Thyroid gland (tissue), 4 donors: ENCODE results near the gene SLC17A9. TPM values are rescaled to one million over a fixed set of nuclear protein-coding genes. Genes with fewer than 3 reads are reported as not detected.

ENCODE experiments used
- DNase-seq, 2 donors: peaks; one replicate each; pipeline ENCODE4 v3.0.0-alpha.2; 2019
- H3K27ac ChIP-seq, 3 donors: fragments of 200-600 bp; sonication (generic); 1 replicate in 2 of 3; 2 replicates in 1 of 3; pipeline ENCODE4 v1.5.1; 2016 to 2019; ENCODE audit warnings: mild to moderate bottlenecking in 1 of 3, moderate library complexity in 1 of 3
- H3K27me3 ChIP-seq: fragments of 200-600 bp; sonication (generic); one replicate; pipeline ENCODE4 v1.5.1; 2019
- H3K36me3 ChIP-seq, 2 donors: fragments of 200-600 bp; sonication (generic); one replicate each; pipeline ENCODE4 v1.5.1; 2016 to 2019
- H3K4me1 ChIP-seq, 2 donors: fragments of 200-600 bp; sonication (generic); one replicate each; pipeline ENCODE4 v1.5.1; 2017 to 2019
- H3K4me3 ChIP-seq, 3 donors: fragments of 200-600 bp; sonication (generic); replicated peaks in 1 of 3; 1 replicate in 2 of 3; 2 replicates in 1 of 3; pipeline ENCODE4 v1.5.1; 2016; ENCODE audit warnings: mild to moderate bottlenecking in 1 of 3
- H3K9me3 ChIP-seq: fragments of 200-600 bp; sonication (generic); one replicate; pipeline ENCODE4 v1.5.1; 2017
- POLR2A ChIP-seq, 2 donors: fragments of 450-650 bp; IDR thresholded peaks; one replicate each; pipeline ENCODE4 v1.6.1; 2017; ENCODE audit warnings: antibody characterized with exemption in 2 of 2, mild to moderate bottlenecking in 2 of 2, moderate library complexity in 1 of 2
- WGBS, 2 donors: methylation state at CpG; one replicate each; pipeline ENCODE4 v1.1.5; 2017; 5-methylcytosine and 5-hydroxymethylcytosine counted together
- intact Hi-C: fragments of 100-400 bp; cut with DNase I; formaldehyde crosslinking; loops from one replicate; pipeline ENCODE4 v1.15.1; 2023
- total RNA-seq, 4 donors: library from RNA; depleted of rRNA; stranded (reverse); fragments of >200 nt; gene quantifications; one replicate each; pipeline ENCODE4 v1.2.3, GENCODE V29; 2016
- TF ChIP-seq, protein P1 (sequence below), 6 experiments: fragments of 200-600 bp in 3 of 6; fragments of 450-650 bp in 3 of 6; sonication (generic) in 3 of 6; IDR thresholded peaks; one replicate each; pipeline ENCODE4 v1.5.1; 2016 to 2019; ENCODE audit warnings: antibody characterized with exemption in 6 of 6, mild to moderate bottlenecking in 2 of 6, inconsistent platforms in 1 of 6, moderate library complexity in 1 of 6

Gene SLC17A9
- total RNA-seq, 4 donors from 2014 or later, result 0.68 to 1.6 (median 1.00) TPM

DNA sequence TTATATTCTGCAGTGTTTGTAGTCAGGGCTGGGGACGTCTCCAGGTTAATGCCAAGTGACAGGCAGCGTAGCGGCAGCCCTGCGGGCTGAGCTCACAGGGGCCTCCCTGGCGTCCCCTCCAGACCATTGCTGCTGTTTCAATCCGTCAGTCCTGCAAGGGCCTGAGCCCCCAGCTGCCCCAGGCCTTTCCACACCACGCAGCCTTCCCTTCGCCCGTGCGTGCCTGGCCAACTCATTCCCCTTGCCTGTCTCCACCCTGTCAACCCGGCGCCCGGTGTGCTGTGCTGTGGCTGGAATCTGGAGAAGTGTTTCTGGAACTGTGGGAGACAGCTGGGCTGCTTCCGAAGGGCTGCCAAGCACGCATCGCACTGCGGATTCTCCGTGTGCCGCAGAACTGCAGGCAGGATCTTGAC lies 42.4 kb downstream of the SLC17A9 start:
- no peaks in the 10 kb centered on the region for H3K9me3 ChIP-seq
- no peak overlapping the region for H3K27ac ChIP-seq
- H3K27me3 ChIP-seq, result no peaks in the 10 kb centered on the region
- H3K36me3 ChIP-seq, result no peaks in the 10 kb centered on the region
- TF ChIP-seq POLR2A (IDR thresholded peaks at IDR 0.05), result no peak
- TF ChIP-seq, protein P1, sequence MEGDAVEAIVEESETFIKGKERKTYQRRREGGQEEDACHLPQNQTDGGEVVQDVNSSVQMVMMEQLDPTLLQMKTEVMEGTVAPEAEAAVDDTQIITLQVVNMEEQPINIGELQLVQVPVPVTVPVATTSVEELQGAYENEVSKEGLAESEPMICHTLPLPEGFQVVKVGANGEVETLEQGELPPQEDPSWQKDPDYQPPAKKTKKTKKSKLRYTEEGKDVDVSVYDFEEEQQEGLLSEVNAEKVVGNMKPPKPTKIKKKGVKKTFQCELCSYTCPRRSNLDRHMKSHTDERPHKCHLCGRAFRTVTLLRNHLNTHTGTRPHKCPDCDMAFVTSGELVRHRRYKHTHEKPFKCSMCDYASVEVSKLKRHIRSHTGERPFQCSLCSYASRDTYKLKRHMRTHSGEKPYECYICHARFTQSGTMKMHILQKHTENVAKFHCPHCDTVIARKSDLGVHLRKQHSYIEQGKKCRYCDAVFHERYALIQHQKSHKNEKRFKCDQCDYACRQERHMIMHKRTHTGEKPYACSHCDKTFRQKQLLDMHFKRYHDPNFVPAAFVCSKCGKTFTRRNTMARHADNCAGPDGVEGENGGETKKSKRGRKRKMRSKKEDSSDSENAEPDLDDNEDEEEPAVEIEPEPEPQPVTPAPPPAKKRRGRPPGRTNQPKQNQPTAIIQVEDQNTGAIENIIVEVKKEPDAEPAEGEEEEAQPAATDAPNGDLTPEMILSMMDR (IDR thresholded peaks at IDR 0.05), result no peak
- intact Hi-C loops, result no loop called here
- 75 to 76% methylated on average over 11 to 19 of the region's 19 CpGs for WGBS, 2 donors
- H3K4me3 ChIP-seq, result no peak overlapping the region
- DNase-seq, result no peak
- no peaks in the 10 kb centered on the region for H3K4me1 ChIP-seq

DNA sequence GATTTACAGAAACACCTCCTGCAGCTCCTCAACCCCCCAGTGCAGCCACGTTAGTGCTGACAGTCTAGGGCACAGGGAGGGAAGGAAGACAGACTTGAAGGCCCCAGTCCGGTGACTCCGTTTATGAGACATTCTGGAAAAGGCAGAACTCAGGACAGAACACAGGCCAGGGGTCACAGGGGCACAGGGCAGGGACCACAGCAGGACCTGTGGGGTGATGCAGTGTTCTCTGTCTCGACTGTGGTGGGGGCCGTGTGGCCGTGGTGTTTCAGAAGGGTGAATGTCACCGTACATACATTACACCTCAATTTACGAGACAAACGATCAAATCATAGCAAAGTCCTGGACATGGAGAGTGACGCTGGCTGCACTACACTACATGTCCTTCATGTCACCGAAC lies 43.0 kb downstream of the SLC17A9 start:
- no peak for DNase-seq
- intact Hi-C loops, result no loop called here
- Histone ChIP-seq H3K27ac (no peak overlapping the region), H3K27me3 (no peaks in the 10 kb centered on the region), H3K36me3 (no peaks in the 10 kb centered on the region), H3K4me1 (no peaks in the 10 kb centered on the region), H3K9me3 (no peaks in the 10 kb centered on the region), H3K4me3 (no peak overlapping the region)
- TF ChIP-seq, protein P1 (IDR thresholded peaks at IDR 0.05), result no peak
- no peak for TF ChIP-seq POLR2A (IDR thresholded peaks at IDR 0.05)
- WGBS, 2 donors, result 69 to 73% methylated on average over 6 to 11 of the region's 11 CpGs

DNA sequence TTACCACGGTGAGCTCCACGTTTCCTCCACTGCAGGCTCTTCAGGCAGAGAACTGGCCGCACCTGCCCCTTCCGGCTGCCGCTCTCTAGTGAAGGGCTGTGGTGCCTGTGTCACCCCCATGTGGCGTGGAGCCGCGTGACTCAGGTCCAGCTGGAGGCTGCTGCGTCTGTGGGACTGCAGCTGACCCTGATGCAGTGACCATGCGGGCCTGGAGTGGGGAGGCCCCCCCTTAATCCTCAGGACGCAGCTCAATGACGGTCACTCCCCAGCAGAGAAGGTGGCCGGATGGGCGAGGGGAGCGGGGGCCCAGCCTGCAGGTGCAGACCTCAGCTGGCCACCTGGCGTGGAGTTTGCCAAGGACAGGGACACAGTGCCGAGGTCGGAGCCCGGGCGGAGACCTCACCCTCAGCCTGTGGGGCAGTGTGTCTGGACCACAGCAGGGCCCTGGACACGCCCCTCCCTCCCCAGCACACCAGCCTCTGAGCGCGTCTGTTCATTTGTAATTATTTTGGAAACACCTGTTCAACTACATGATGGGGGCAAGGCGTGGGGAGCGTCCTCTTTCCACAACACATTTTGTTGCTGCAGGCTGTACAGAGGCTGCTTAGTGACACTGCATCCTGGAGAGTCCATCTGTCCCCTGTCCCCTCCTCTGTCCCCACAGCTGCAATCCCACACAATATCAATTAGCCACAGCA lies 43.5 kb downstream of the SLC17A9 start:
- Histone ChIP-seq H3K27ac (no peak overlapping the region), H3K27me3 (no peaks in the 10 kb centered on the region), H3K36me3 (no peaks in the 10 kb centered on the region), H3K4me1 (no peaks in the 10 kb centered on the region), H3K4me3 (no peak overlapping the region), H3K9me3 (no peaks in the 10 kb centered on the region)
- TF ChIP-seq POLR2A (IDR thresholded peaks at IDR 0.05), result no peak
- TF ChIP-seq, protein P1 (IDR thresholded peaks at IDR 0.05), result no peak
- DNase-seq, result no peak
- intact Hi-C loops, result no loop called here
- 69 to 81% methylated on average over 9 to 17 of the region's 25 CpGs for WGBS, 2 donors

DNA sequence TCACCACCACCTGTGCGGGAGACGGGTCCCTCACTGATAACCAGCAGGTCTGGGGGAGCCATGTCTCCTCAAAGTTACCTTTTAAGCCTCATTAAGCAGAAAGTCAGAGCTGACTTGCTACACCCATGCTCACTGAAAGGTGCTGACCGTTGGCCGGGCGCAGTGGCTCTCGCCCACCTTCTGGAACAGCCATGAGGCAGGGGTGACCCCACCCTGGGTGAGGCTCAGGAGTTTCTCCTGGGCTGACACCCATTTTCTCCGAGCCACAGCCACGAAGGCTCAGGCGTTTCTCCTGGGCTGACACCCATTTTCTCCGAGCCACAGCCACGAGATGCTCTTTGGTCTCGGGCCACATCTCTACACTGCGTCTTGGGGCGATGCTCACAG lies 44.1 kb downstream of the SLC17A9 start:
- no peak for DNase-seq
- H3K27me3 ChIP-seq, result no peaks in the 10 kb centered on the region

DNA sequence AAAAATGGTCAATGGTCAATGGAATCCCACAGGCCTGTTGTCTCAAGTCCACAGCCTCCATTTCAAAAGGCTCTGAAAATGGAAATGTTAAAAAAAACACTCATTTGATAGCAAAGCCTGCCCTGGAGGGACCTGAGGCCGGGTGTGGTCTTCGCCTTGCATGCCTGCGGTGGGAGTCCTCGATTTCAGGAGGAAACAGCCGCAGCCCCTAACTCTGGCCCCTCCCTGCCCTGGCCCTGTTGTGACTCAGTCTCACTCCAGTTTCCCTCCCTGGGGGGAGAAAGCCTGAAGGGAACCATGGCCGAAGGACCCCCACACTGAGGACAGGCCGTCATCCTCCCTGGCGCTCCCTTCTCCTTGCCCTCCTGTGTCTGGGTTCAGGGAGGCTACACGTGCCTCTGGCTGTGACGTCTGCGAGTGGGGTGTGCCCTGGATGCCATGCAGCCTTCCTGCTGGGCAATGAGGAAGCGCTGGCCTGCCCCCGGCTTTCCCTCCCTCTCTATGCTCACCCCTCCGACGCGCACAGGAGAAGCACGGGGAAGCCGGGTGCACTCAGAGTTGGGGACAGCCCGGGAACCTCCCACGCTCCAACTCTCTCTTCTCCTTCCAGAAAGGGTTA lies 45.0 kb downstream of the SLC17A9 start:
- no peaks in the 10 kb centered on the region for H3K4me1 ChIP-seq
- H3K4me3 ChIP-seq, result no peak overlapping the region
- H3K27ac ChIP-seq, result no peak overlapping the region
- TF ChIP-seq, protein P1 (IDR thresholded peaks at IDR 0.05), result no peak
- no peak for TF ChIP-seq POLR2A (IDR thresholded peaks at IDR 0.05)
- H3K9me3 ChIP-seq, result no peaks in the 10 kb centered on the region
- DNase-seq, result no peak
- no peaks in the 10 kb centered on the region for H3K36me3 ChIP-seq
- WGBS, 2 donors, result 38 to 46% methylated on average over 15 to 18 of the region's 20 CpGs
- no peaks in the 10 kb centered on the region for H3K27me3 ChIP-seq
- intact Hi-C loops, result no loop called here

More for the DNA sequence above, 44.1 kb downstream of the SLC17A9 start:
- no peaks in the 10 kb centered on the region for H3K36me3 ChIP-seq
- no peaks in the 10 kb centered on the region for H3K9me3 ChIP-seq
- 86 to 91% methylated on average over 14 of the region's 14 CpGs for WGBS, 2 donors
- H3K4me3 ChIP-seq, result no peak overlapping the region
- no peaks in the 10 kb centered on the region for H3K4me1 ChIP-seq
- TF ChIP-seq POLR2A (IDR thresholded peaks at IDR 0.05), result no peak
- TF ChIP-seq, protein P1 (IDR thresholded peaks at IDR 0.05), result no peak
- intact Hi-C loops, result no loop called here
- H3K27ac ChIP-seq, result no peak overlapping the region
